ENCODE data around the gene FBXO39. TPM values are rescaled to one million over a fixed set of nuclear protein-coding genes. Genes with fewer than 3 reads are reported as not detected.
A peak's percentile ranks its signal among the peaks of the same experiment; 100 is the strongest.
"Not testable (repeated sequence)": the region's sequence is repeated elsewhere in the genome, so short reads cannot be mapped to it uniquely, and the experiment has no call there.

The FBXO39 gene
- total RNA-seq, 2 experiments from 2014 or later: 0.48 to 0.69 TPM

- no peak overlapping the region for H3K27ac Mint-ChIP-seq
- H3K36me3 Mint-ChIP-seq: no peaks in the 10 kb centered on the region
- no peak overlapping the region for H3K4me3 Mint-ChIP-seq
- no peaks in the 10 kb centered on the region for H3K9me3 Mint-ChIP-seq
- H3K4me1 Mint-ChIP-seq: peaks cover 8% of the 10 kb centered on the region
- POLR2A ChIA-PET: no interaction called here
- ATAC-seq (ENCODE audit: low read depth) (no peak), DNase-seq (no peak)
- H3K27me3 Mint-ChIP-seq: peaks cover 48% of the 10 kb centered on the region
These were observed 21.0 kb downstream of the FBXO39 start for GRCh38 chr17:6796887-6797490.

GRCh38 chr17:6797718-6798351, 21.8 kb downstream of the FBXO39 start:
- Mint-ChIP-seq H3K4me3 (no peak overlapping the region), H3K4me1 (peaks cover 7% of the 10 kb centered on the region), H3K9me3 (no peaks in the 10 kb centered on the region), H3K27me3 (peaks cover 39% of the 10 kb centered on the region), H3K27ac (no peak overlapping the region), H3K36me3 (no peaks in the 10 kb centered on the region)
- no peak for ATAC-seq (ENCODE audit: low read depth)
- POLR2A ChIA-PET: no interaction called here
- no peak for DNase-seq

DNA sequence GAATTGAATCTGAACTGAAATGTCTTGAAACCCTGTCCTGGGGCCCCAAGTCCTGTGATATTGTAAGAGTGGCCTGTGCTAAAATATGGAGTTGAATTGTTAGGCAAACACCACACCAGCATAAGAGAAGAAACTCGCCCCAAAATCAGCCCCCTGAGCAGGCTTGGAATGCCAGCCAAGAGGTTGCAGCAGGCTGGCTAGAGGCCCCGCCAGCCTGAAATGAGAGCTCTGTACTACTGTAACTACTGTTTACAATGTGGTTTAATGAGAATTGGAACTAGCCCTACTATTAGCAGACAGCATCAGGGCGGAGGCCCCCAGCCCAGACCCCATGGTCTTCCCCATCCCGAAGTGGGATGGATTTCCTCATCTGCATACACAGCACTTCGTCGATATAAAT, 23.7 kb downstream of the FBXO39 start:
- H3K4me1 Mint-ChIP-seq: no peaks in the 10 kb centered on the region
- no peak overlapping the region for H3K27ac Mint-ChIP-seq
- DNase-seq: no peak
- H3K4me3 Mint-ChIP-seq: no peak overlapping the region
- no peak for ATAC-seq (ENCODE audit: low read depth)
- no peaks in the 10 kb centered on the region for H3K9me3 Mint-ChIP-seq
- H3K36me3 Mint-ChIP-seq: no peaks in the 10 kb centered on the region
- POLR2A ChIA-PET: no interaction called here
- peaks cover 33% of the 10 kb centered on the region for H3K27me3 Mint-ChIP-seq

GRCh38 chr17:6800422-6801027, 24.5 kb downstream of the FBXO39 start:
- no peak for ATAC-seq (ENCODE audit: low read depth)
- Mint-ChIP-seq H3K4me1 (no peaks in the 10 kb centered on the region), H3K9me3 (no peaks in the 10 kb centered on the region), H3K27ac (no peak overlapping the region), H3K27me3 (peaks cover 34% of the 10 kb centered on the region), H3K4me3 (no peak overlapping the region), H3K36me3 (no peaks in the 10 kb centered on the region)
- DNase-seq: no peak
- POLR2A ChIA-PET: no interaction called here

DNA sequence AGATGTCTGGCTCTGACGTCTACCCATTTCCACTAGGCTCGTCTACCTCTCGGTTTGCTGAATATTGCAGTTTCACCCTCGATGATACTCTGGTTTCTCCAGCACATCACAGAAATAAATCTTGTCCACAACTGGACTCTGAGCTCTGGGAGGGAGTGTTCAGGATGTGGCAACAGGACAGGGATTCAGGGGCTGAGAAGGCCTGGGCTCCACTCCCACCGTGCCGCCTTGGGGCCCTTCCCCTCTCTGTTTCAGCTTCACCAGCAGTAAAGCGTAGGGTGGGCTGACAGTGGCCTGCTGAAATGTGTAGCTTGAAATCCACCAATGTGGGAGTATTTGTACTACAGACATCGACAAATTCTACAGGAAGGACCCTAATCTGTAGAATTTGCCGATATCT, 35.5 kb downstream of the FBXO39 start:
- DNase-seq (no peak), ATAC-seq (ENCODE audit: low read depth) (no peak)
- no peak overlapping the region for H3K27ac Mint-ChIP-seq
- peaks cover 20% of the 10 kb centered on the region for H3K27me3 Mint-ChIP-seq
- H3K9me3 Mint-ChIP-seq: no peaks in the 10 kb centered on the region
- no peaks in the 10 kb centered on the region for H3K4me1 Mint-ChIP-seq
- POLR2A ChIA-PET: interaction anchor here (0.6 kb wide), 1 partner anchor 55 kb away, joined by 4 read pairs; no protein-coding TSS in a partner anchor
- H3K36me3 Mint-ChIP-seq: no peaks in the 10 kb centered on the region
- H3K4me3 Mint-ChIP-seq: no peak overlapping the region

- peaks cover 19% of the 10 kb centered on the region for H3K27me3 Mint-ChIP-seq
- DNase-seq (no peak), ATAC-seq (ENCODE audit: low read depth) (no peak)
- H3K27ac Mint-ChIP-seq: no peak overlapping the region
- no peaks in the 10 kb centered on the region for H3K4me1 Mint-ChIP-seq
- POLR2A ChIA-PET: no interaction called here
- H3K4me3 Mint-ChIP-seq: no peak overlapping the region
- no peaks in the 10 kb centered on the region for H3K36me3 Mint-ChIP-seq
- H3K9me3 Mint-ChIP-seq: no peaks in the 10 kb centered on the region
These were observed 36.3 kb downstream of the FBXO39 start for GRCh38 chr17:6812295-6812694.

DNA sequence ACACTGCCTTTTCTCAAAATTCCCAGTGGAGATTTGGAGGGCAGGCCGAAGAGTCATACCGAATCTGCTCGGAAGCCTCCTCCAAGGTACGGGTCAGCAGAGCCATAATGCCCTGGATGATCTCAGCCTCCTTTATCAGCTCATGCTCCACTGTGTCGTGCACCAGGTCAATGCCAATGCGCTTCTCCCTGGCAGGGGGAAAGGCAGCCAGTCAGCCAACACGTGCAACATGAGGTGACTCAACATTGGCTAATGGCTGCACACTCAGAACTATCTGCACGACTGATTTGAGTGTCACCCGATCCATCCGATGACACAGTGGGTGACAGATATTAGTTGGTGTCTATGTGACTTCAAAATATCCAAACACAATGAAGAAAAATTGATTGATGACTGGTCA, 39.8 kb downstream of the FBXO39 start:
- Mint-ChIP-seq H3K4me1 (no peaks in the 10 kb centered on the region), H3K4me3 (no peak overlapping the region), H3K27ac (no peak overlapping the region), H3K9me3 (no peaks in the 10 kb centered on the region), H3K36me3 (no peaks in the 10 kb centered on the region), H3K27me3 (peaks cover 26% of the 10 kb centered on the region)
- POLR2A ChIA-PET: no interaction called here
- ATAC-seq (ENCODE audit: low read depth) (no peak), DNase-seq (no peak)

DNA sequence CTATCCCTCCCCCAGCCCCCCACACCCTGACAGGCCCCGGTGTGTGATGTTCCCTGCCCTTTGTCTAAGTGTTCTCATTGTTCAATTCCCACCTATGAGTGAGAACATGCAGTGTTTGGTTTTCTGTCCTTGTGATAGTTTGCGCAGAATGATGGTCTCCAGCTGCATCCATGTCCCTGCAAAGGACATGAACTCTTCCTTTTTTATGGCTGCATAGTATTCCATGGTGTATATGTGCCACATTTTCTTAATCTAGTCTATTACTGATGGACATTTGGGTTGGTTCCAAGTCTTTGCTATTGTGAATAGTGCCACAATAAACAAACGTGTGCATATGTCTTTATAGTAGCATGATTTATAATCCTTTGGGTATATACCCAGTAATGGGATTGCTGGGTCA, 40.4 kb downstream of the FBXO39 start:
- peaks cover 26% of the 10 kb centered on the region for H3K27me3 Mint-ChIP-seq
- ATAC-seq (ENCODE audit: low read depth); POLR2A ChIA-PET; H3K4me3 Mint-ChIP-seq; H3K9me3 Mint-ChIP-seq; DNase-seq; H3K36me3 Mint-ChIP-seq; H3K4me1 Mint-ChIP-seq; H3K27ac Mint-ChIP-seq: not testable (repeated sequence)

GRCh38 chr17:6818938-6819337, 42.9 kb downstream of the FBXO39 start:
- Mint-ChIP-seq H3K4me3 (no peak overlapping the region), H3K36me3 (no peaks in the 10 kb centered on the region), H3K27ac (no peak overlapping the region), H3K27me3 (peaks cover 42% of the 10 kb centered on the region), H3K9me3 (no peaks in the 10 kb centered on the region), H3K4me1 (no peaks in the 10 kb centered on the region)
- DNase-seq: no peak
- no peak for ATAC-seq (ENCODE audit: low read depth)
- POLR2A ChIA-PET: no interaction called here

- H3K9me3 Mint-ChIP-seq: no peaks in the 10 kb centered on the region
- ATAC-seq (ENCODE audit: low read depth) (no peak), DNase-seq (no peak)
- no peaks in the 10 kb centered on the region for H3K4me1 Mint-ChIP-seq
- H3K4me3 Mint-ChIP-seq: no peak overlapping the region
- POLR2A ChIA-PET: no interaction called here
- peaks cover 59% of the 10 kb centered on the region for H3K27me3 Mint-ChIP-seq
- no peaks in the 10 kb centered on the region for H3K36me3 Mint-ChIP-seq
- H3K27ac Mint-ChIP-seq: no peak overlapping the region
These were observed 47.0 kb downstream of the FBXO39 start for GRCh38 chr17:6823011-6823442.

- H3K4me1 Mint-ChIP-seq: peaks cover 3% of the 10 kb centered on the region
- DNase-seq (no peak), ATAC-seq (ENCODE audit: low read depth) (no peak)
- H3K4me3 Mint-ChIP-seq: no peak overlapping the region
- no peaks in the 10 kb centered on the region for H3K9me3 Mint-ChIP-seq
- no peak overlapping the region for H3K27ac Mint-ChIP-seq
- POLR2A ChIA-PET: no interaction called here
- no peaks in the 10 kb centered on the region for H3K36me3 Mint-ChIP-seq
- peaks cover 76% of the 10 kb centered on the region for H3K27me3 Mint-ChIP-seq
These were observed 54.5 kb downstream of the FBXO39 start for GRCh38 chr17:6830383-6830986.

GRCh38 chr17:6831661-6832263, 55.7 kb downstream of the FBXO39 start, which contains the start of gene TEKT1:
Gene TEKT1, minus strand, starts transcription at chr17:6831729. Its CDS starts 1,353 bp downstream, at chr17:6830376.
- no peaks in the 10 kb centered on the region for H3K9me3 Mint-ChIP-seq
- POLR2A ChIA-PET: interaction anchor here (1.0 kb wide), 1 partner anchor 55 kb away, joined by 3 read pairs; no protein-coding TSS in a partner anchor
- no peak within 1 kb of the TSS for H3K27ac Mint-ChIP-seq

More at GRCh38 chr17:6831661-6832263, 55.7 kb downstream of the FBXO39 start, which contains the start of gene TEKT1:
- DNase-seq: peak; percentile 61
- ATAC-seq (ENCODE audit: low read depth): peak; percentile 79
- no peaks in the 10 kb centered on the region for H3K36me3 Mint-ChIP-seq
- peak within 1 kb of the TSS; percentile 64 for H3K4me3 Mint-ChIP-seq
- H3K27me3 Mint-ChIP-seq: peaks cover 82% of the 10 kb centered on the region
- H3K4me1 Mint-ChIP-seq: peaks cover 3% of the 10 kb centered on the region

All from activated naive CD8-positive, alpha-beta T cell treated with anti-CD3 and anti-CD28 coated beads, Interleukin-2, amount 10 ng/mL, durations not matched to agents 7 days and 5 days (primary cell).